Measurements from ENCODE around the gene DNMT3B.

The DNMT3B gene

GRCh38 chr20:32848846-32849245 is 86.7 kb downstream of the DNMT3B start:
- Histone ChIP-seq H3K9me2 (replicated peaks; ENCODE audit: insufficient read depth, low read length) (no peaks in the 10 kb centered on the region), H3K79me2 (ENCODE audit: insufficient read depth, low read length) (peaks cover 17% of the 10 kb centered on the region), H3K9me3 (ENCODE audit: insufficient read depth, low read length) (no peaks in the 10 kb centered on the region), H3K36me3 (ENCODE audit: low read length) (peaks cover 24% of the 10 kb centered on the region), H2AFZ (ENCODE audit: low read depth, low read length, severe bottlenecking) (no peak overlapping the region), H4K20me1 (ENCODE audit: low read depth, low read length) (0 out of 2 replicates have a peak, but pooled peaks cover 6% of the 10 kb centered on the region), H3K27me3 (ENCODE audit: low read length) (no peaks in the 10 kb centered on the region), H3K9ac (ENCODE audit: low read length) (no peak overlapping the region), H3K4me3 (ENCODE audit: insufficient read depth, low read length, poor library complexity, severe bottlenecking) (no peak overlapping the region), H3F3A (ENCODE audit: insufficient read depth) (no peaks in the 10 kb centered on the region), H3K27ac (ENCODE audit: low read depth, low read length) (no peak overlapping the region), H3K4me2 (ENCODE audit: low read depth, low read length, poor library complexity, severe bottlenecking) (no peak overlapping the region)
- TF ChIP-seq EZH2phosphoT487 (conservative IDR thresholded peaks at IDR 0.05; ENCODE audit: low read length) = no peak
- TF ChIP-seq, protein P1, sequence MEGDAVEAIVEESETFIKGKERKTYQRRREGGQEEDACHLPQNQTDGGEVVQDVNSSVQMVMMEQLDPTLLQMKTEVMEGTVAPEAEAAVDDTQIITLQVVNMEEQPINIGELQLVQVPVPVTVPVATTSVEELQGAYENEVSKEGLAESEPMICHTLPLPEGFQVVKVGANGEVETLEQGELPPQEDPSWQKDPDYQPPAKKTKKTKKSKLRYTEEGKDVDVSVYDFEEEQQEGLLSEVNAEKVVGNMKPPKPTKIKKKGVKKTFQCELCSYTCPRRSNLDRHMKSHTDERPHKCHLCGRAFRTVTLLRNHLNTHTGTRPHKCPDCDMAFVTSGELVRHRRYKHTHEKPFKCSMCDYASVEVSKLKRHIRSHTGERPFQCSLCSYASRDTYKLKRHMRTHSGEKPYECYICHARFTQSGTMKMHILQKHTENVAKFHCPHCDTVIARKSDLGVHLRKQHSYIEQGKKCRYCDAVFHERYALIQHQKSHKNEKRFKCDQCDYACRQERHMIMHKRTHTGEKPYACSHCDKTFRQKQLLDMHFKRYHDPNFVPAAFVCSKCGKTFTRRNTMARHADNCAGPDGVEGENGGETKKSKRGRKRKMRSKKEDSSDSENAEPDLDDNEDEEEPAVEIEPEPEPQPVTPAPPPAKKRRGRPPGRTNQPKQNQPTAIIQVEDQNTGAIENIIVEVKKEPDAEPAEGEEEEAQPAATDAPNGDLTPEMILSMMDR (IDR thresholded peaks at IDR 0.05; ENCODE audit: insufficient read depth, low read length, poor library complexity, severe bottlenecking) = no peak

- Histone ChIP-seq H2AFZ (ENCODE audit: low read depth, low read length, severe bottlenecking) (no peak overlapping the region), H3F3A (ENCODE audit: insufficient read depth) (no peaks in the 10 kb centered on the region), H3K9me2 (replicated peaks; ENCODE audit: insufficient read depth, low read length) (no peaks in the 10 kb centered on the region), H3K79me2 (ENCODE audit: insufficient read depth, low read length) (peaks cover 11% of the 10 kb centered on the region), H3K27ac (ENCODE audit: low read depth, low read length) (no peak overlapping the region), H4K20me1 (ENCODE audit: low read depth, low read length) (0 out of 2 replicates have a peak, but pooled peaks cover 6% of the 10 kb centered on the region), H3K36me3 (ENCODE audit: low read length) (peaks cover 27% of the 10 kb centered on the region), H3K9ac (ENCODE audit: low read length) (no peak overlapping the region), H3K27me3 (ENCODE audit: low read length) (no peaks in the 10 kb centered on the region), H3K4me2 (ENCODE audit: low read depth, low read length, poor library complexity, severe bottlenecking) (no peak overlapping the region), H3K9me3 (ENCODE audit: insufficient read depth, low read length) (no peaks in the 10 kb centered on the region), H3K4me3 (ENCODE audit: insufficient read depth, low read length, poor library complexity, severe bottlenecking) (no peak overlapping the region)
- no peak for TF ChIP-seq EZH2phosphoT487 (conservative IDR thresholded peaks at IDR 0.05; ENCODE audit: low read length)
- TF ChIP-seq, protein P1 (IDR thresholded peaks at IDR 0.05; ENCODE audit: insufficient read depth, low read length, poor library complexity, severe bottlenecking) = no peak
These were observed 87.4 kb downstream of the DNMT3B start for GRCh38 chr20:32849577-32849976.

DNA sequence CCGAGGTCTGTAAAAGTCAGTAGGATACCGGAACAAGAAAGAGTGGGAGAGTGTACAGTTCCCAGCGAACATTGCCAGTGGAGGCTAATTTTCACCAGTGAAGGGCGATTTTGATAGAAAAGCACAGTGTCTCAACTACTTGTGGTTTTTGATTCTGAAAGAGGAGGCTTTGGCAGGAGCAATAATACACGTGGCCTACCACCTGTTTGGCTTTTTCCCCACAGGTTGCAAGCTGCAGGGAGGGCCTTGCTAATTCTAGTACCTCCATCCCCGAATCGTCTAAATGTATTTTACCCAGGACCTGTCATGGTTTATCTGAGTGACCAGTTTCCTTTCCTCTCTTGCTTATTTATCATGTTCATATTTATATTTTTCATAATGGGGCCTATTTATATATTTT is 93.2 kb downstream of the DNMT3B start:
- no peaks in the 10 kb centered on the region for H3K27me3 ChIP-seq (ENCODE audit: low read length)
- H2AFZ ChIP-seq (ENCODE audit: low read depth, low read length, severe bottlenecking) = no peak overlapping the region
- TF ChIP-seq, protein P1 (IDR thresholded peaks at IDR 0.05; ENCODE audit: insufficient read depth, low read length, poor library complexity, severe bottlenecking) = no peak
- no peak for TF ChIP-seq EZH2phosphoT487 (conservative IDR thresholded peaks at IDR 0.05; ENCODE audit: low read length)
- no peaks in the 10 kb centered on the region for H3K79me2 ChIP-seq (ENCODE audit: insufficient read depth, low read length)
- H3K4me2 ChIP-seq (ENCODE audit: low read depth, low read length, poor library complexity, severe bottlenecking) = no peak overlapping the region
- H3K9ac ChIP-seq (ENCODE audit: low read length) = no peak overlapping the region
- 0 out of 2 replicates have a peak, but pooled peaks cover 5% of the 10 kb centered on the region for H3F3A ChIP-seq (ENCODE audit: insufficient read depth)
- H3K36me3 ChIP-seq (ENCODE audit: low read length) = peaks cover 9% of the 10 kb centered on the region; the same call in 1 of the 2 replicates
- no peak overlapping the region for H3K27ac ChIP-seq (ENCODE audit: low read depth, low read length)
- no peaks in the 10 kb centered on the region for H3K9me3 ChIP-seq (ENCODE audit: insufficient read depth, low read length)
- no peaks in the 10 kb centered on the region for H3K9me2 ChIP-seq (replicated peaks; ENCODE audit: insufficient read depth, low read length)
- H4K20me1 ChIP-seq (ENCODE audit: low read depth, low read length) = no peaks in the 10 kb centered on the region
- H3K4me3 ChIP-seq (ENCODE audit: insufficient read depth, low read length, poor library complexity, severe bottlenecking) = no peak overlapping the region
